HG02588 (cell line): Measurements from ENCODE around the gene GPER1.
"Not testable (repeated sequence)": the region's sequence is repeated elsewhere in the genome, so short reads cannot be mapped to it uniquely, and the experiment has no call there.

Experiments used
- ATAC-seq: cut with Tn5 transposase; IDR thresholded peaks from one replicate; pipeline ENCODE4 v1.9.1; 2021; ENCODE audit warnings: mild to moderate bottlenecking, moderate library complexity; ENCODE audit not compliant: unreplicated experiment

GPER1 gene

DNA sequence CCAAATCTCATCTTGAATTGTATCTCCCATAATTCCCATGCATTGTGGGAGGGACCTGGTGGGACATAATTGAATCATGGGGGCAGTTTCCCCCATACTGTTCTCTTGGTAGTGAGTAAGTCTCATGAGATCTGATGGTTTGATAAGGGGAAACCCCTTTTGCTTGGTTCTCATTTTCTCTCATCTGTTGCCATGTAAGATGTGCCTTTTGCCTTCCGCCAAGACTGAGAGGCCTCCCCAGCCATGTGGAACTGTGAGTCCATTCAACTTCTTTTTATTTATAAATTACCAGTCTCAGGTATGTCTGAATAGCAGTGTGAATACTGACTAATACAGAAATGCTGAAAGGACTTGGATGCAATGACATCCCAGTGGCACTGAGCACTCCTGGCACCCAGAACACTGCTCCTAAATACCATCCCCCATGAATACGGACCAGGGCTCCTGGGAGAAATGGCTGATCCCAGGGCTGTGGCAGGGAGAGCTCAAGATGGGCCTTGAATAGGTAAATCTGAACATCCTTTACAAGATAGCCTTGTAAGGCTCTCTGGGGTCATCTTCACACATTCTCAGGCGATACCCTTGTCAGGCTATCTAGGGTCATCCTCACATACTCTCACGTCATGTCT, 52.7 kb downstream of the GPER1 start:
- no peak for ATAC-seq

DNA sequence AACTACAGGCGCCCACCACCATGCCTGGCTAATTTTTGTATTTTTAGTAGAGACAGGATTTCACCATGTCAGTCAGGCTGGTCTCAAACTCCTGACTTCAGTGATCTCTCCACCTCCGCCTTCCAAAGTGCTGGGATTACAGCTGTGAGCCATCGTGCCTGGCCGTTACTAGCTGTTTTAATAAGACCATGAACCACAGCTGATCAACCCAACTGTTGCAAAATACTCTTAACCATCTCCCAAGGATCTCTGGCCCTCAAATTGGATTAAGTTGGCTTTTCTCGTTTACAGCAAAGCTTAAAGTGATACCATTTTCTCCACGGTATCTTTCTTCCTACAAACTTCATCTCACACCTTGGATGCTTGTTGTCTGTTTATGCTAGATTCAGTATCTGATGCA, 53.7 kb downstream of the GPER1 start:
- no peak for ATAC-seq

DNA sequence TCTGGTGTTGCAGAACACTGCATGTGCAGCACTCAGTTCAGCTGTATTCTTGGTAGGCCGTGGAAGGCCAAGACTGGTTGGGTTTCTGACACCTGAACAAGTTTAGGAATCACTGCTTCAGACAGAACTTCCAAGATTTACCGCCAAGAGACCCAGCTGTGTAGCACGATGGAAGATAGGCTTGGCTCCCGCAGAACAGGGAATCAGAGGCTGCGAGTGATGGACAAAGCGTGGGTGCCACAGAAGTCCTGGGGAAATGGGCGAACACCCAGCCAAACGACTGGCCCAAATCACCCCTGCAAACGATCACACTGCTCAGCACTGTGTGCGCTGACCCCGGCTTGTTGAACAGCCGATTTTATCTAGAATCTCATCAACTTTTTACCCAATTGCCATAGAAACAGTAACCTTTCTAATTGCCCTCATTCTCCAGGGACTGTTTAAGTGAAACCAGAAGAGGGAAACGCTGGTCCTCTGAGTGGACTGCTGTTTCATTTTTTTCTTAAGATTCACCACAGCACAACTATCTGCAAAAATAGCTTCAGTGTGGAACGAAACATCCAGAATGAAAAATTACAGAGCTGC, 54.2 kb downstream of the GPER1 start:
- no peak for ATAC-seq

DNA sequence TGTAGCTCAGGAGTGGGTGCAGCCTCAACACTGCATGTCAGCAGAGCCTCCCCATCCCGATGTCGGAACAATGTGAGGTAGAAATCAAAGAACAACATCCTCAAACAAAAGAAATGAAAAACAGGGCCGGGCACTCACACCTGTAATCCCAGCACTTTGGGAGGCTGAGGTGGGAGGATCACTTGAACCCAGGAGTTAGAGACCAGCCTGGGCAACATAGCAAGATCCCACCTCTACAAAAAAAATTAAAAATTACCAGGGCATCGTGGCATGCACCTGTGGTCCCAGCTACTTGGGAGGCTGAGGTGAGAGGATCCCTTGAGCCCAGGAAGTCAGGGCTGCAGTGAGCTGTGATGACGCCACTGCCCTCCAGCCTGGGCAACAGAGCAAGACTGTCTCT, 55.1 kb downstream of the GPER1 start:
- ATAC-seq: not testable (repeated sequence)
